Heart right ventricle (tissue), 16 donors: Measurements from ENCODE around the gene TXNL1. TPM values are rescaled to one million over a fixed set of nuclear protein-coding genes. Genes with fewer than 3 reads are reported as not detected.

Experiments used
- ATAC-seq, 8 donors: fragments of 200-7000 bp; cut with Tn5 transposase; one replicate each; pipeline ENCODE4 v1.9.1; 2020; ENCODE audit warnings: mild to moderate bottlenecking in 8 of 8, moderate library complexity in 8 of 8, moderate number of reproducible peaks in 1 of 8
- DNase-seq, 2 donors: peaks; one replicate each; pipeline ENCODE4 v3.0.0-alpha.2; 2020
- H3K27ac ChIP-seq, 10 donors: fragments of 200-600 bp; sonication (generic) in 2 of 10; one replicate each; pipeline versions ENCODE4 v1.5.0 to v1.8.0; 2020 to 2022; ENCODE audit warnings: mild to moderate bottlenecking in 3 of 10
- H3K27me3 ChIP-seq, 7 donors: fragments of 200-600 bp; one replicate each; pipeline ENCODE4 v1.8.0; 2021 to 2022; ENCODE audit warnings: mild to moderate bottlenecking in 2 of 7
- H3K36me3 ChIP-seq, 9 donors: fragments of 200-600 bp; sonication (generic) in 1 of 9; one replicate each; pipeline versions ENCODE4 v1.5.0 to v1.8.0; 2020 to 2022; ENCODE audit warnings: mild to moderate bottlenecking in 2 of 9
- H3K4me1 ChIP-seq, 9 donors: fragments of 200-600 bp; sonication (generic) in 1 of 9; one replicate each; pipeline versions ENCODE4 v1.5.0 to v1.8.0; 2020 to 2022; ENCODE audit warnings: mild to moderate bottlenecking in 4 of 9
- H3K4me3 ChIP-seq, 10 donors: fragments of 200-600 bp; sonication (generic) in 2 of 10; one replicate each; pipeline versions ENCODE4 v1.5.0 to v1.8.0; 2020 to 2022; ENCODE audit warnings: mild to moderate bottlenecking in 7 of 10, moderate library complexity in 2 of 10
- H3K9me3 ChIP-seq, 11 donors: fragments of 200-600 bp in 10 of 11; sonication (generic) in 2 of 11; one replicate each; pipeline versions ENCODE4 v1.5.0 to v1.8.0; 2013 to 2022; ENCODE audit warnings: mild to moderate bottlenecking in 2 of 11, control low read depth in 1 of 11, moderate library complexity in 1 of 11
- WGBS, 2 donors: extraction: QIAGEN DNeasy Blood & Tissue Kit; methylation state at CpG; one replicate each; pipeline ENCODE4 v1.1.7; 2013; ENCODE audit warnings: inconsistent platforms in 1 of 2; 5-methylcytosine and 5-hydroxymethylcytosine counted together
- intact Hi-C, 10 donors: fragments of 100-400 bp; cut with DNase I; formaldehyde crosslinking; loops; one replicate each; pipeline versions ENCODE4 v1.11.1 to v1.14.2; 2022
- polyA plus RNA-seq, 2 donors: library from polyadenylated mRNA; stranded (reverse); fragments of 200-250 nt; gene quantifications; one replicate each; pipeline ENCODE4 v1.2.3, GENCODE V29; 2013
- total RNA-seq, 10 donors: library from RNA; stranded (reverse); fragmentation: NEBNext Ultra II Directional in 3 of 10; extraction: Animal tissue kit (Norgen Biotek cat#: 25700) in 3 of 10; gene quantifications; one replicate each; pipeline versions ENCODE4 v1.2.1 to v1.2.4, GENCODE V29; 2021 to 2023
- TF ChIP-seq, protein P1 (sequence below), 9 donors: fragments of 200-600 bp; sonication (generic) in 2 of 9; IDR thresholded peaks; one replicate each; pipeline versions ENCODE4 v1.5.0 to v1.8.0; 2021 to 2022; ENCODE audit warnings: antibody characterized with exemption in 9 of 9, mild to moderate bottlenecking in 5 of 9, moderate library complexity in 1 of 9
- donor health status: Arrhythmogenic right ventricular cardiomyopathy.
- donor health status: ischemic (EF 13 %, LVEDD 7.1; RV severe dilation, severe dysfunction).
- donor health status: healthy with polysubstance abuse.
- donor health status: DM: no; HTN: yes; CAD: no.
- donor health status: DM: no; HTN: no; CAD: no.
- donor health status: ischemic (EF 25% LVEDD 6.9; RV normal size, moderate dysfunction).
- donor health status: ischemic (EF 25% LVEDD 5.7; RV mildly dilated, moderate dysfunction).
- donor health status: healthy.
- donor health status: DM: yes; HTN: yes; CAD: no.
- donor health status: Ischemic cardiomyopathy.
- donor health status: ischemic (EF 35%, LVEDD 5.7; RV mildly dilated, moderate dysfunction).
- donor health status: nonischemic (EF 11% LVEDD 7.7; RV severe dilation, severe dysfunction).
- donor health status: DM: yes; HTN: yes; CAD: no.
- donor health status: PGD.
- donor health status: ischemic (EF 29% LVEDD 5.4; RV normal size, mild dysfunction).
- donor health status: nonischemic (EF 23%, LVEDD 6.1; RV moderate dilation, normal function).

TXNL1 gene
- total and polyA plus RNA-seq, 12 donors: 45.0 to 112 (median 89.3) TPM

DNA sequence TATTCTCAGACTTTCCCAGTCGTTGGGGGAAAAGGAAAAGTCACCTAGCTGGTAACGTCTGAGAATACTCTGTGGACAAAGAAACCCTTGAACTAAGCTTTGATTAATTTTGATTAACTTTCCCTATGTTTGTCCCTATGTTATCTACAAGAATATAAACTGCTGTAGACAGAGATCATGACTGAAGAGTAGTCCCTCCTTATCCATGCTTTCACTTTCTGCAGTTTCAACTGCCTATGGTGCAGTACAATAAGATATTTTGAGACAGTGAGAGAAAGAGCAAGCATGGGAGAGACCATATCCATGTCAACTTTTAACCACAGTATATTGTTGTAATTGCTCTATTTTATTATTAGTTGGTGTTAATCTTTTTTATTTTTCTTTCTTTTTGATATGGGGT, 31.8 kb downstream of the TXNL1 start:
- TF ChIP-seq, protein P1, sequence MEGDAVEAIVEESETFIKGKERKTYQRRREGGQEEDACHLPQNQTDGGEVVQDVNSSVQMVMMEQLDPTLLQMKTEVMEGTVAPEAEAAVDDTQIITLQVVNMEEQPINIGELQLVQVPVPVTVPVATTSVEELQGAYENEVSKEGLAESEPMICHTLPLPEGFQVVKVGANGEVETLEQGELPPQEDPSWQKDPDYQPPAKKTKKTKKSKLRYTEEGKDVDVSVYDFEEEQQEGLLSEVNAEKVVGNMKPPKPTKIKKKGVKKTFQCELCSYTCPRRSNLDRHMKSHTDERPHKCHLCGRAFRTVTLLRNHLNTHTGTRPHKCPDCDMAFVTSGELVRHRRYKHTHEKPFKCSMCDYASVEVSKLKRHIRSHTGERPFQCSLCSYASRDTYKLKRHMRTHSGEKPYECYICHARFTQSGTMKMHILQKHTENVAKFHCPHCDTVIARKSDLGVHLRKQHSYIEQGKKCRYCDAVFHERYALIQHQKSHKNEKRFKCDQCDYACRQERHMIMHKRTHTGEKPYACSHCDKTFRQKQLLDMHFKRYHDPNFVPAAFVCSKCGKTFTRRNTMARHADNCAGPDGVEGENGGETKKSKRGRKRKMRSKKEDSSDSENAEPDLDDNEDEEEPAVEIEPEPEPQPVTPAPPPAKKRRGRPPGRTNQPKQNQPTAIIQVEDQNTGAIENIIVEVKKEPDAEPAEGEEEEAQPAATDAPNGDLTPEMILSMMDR (IDR thresholded peaks at IDR 0.05): no peak
- peaks cover 0 to 18% (median 8%) of the 10 kb centered on the region in 9 donors for H3K4me1 ChIP-seq
- no peak overlapping the region for H3K4me3 ChIP-seq
- H3K9me3 ChIP-seq: no peaks in the 10 kb centered on the region
- intact Hi-C loops: no loop called here
- ATAC-seq: no peak
- H3K27ac ChIP-seq: no peak overlapping the region
- no peaks in the 10 kb centered on the region for H3K27me3 ChIP-seq
- 87 to 88% methylated on average over 2 of the region's 2 CpGs for WGBS, 2 donors
- H3K36me3 ChIP-seq: peaks cover 0 to 100% (median 41%) of the 10 kb centered on the region in 9 donors
- DNase-seq: no peak

DNA sequence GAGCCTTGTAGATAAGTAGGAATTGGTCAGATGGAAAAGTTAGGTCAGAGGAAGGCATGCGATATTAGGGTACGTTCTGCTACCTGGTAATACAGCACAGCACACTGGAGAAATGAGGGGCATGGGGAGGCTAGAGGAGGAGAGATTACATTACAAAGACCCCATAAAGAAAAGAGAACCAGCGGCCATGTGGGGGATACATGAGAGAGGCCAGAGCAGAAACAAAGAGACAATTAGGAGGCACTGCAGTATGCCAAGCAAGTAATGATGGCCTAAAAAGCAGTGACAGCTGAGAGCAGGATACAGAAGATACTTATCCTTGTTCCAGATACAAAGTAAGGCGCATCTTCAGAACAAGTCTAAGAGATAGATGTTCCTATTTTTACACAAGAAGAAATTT, 40.0 kb downstream of the TXNL1 start:
- ATAC-seq: no peak
- DNase-seq: no peak
- H3K4me1 ChIP-seq: peaks cover 0 to 11% (median 8%) of the 10 kb centered on the region in 9 donors
- WGBS, 2 donors: 86 to 88% methylated on average over 4 of the region's 4 CpGs
- TF ChIP-seq, protein P1 (IDR thresholded peaks at IDR 0.05): no peak
- intact Hi-C loops: no loop called here
- H3K36me3 ChIP-seq: peaks cover 0 to 24% (median 6%) of the 10 kb centered on the region in 9 donors
- no peaks in the 10 kb centered on the region for H3K27me3 ChIP-seq
- no peak overlapping the region for H3K4me3 ChIP-seq
- peaks cover 0 to 7% (median 0%) of the 10 kb centered on the region in 11 donors for H3K9me3 ChIP-seq
- H3K27ac ChIP-seq: no peak overlapping the region

GRCh38 chr18:56593906-56594305, 44.5 kb downstream of the TXNL1 start:
- intact Hi-C loops: no loop called here

DNA sequence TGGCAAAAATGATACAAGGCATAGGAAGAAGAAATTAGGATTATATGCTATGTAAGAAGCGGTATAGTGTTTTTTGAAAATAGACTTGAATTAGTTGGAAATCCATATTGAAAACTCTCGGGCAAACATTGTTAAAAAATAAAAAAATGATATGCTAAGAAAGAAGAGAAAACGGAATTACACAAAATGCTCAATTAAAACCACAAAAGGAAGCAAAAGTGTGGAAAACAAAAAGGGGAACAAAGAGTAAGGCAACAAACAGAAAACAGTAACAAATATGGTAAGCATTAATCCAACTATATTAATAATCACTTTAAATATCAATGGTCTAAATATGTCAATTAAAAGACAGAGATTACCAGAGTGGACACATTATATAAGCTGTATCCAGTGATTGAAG, 58.4 kb downstream of the TXNL1 start:
- H3K27me3 ChIP-seq: no peaks in the 10 kb centered on the region
- no peaks in the 10 kb centered on the region for H3K36me3 ChIP-seq
- H3K4me3 ChIP-seq: no peak overlapping the region
- peaks cover 6 to 23% (median 20%) of the 10 kb centered on the region in 9 donors for H3K4me1 ChIP-seq
- 79 to 80% methylated on average over 3 of the region's 3 CpGs for WGBS, 2 donors
- TF ChIP-seq, protein P1 (IDR thresholded peaks at IDR 0.05): no peak
- DNase-seq: no peak
- H3K27ac ChIP-seq: no peak overlapping the region
- no peak for ATAC-seq
- intact Hi-C loops: no loop called here
- peaks cover 0 to 29% (median 9%) of the 10 kb centered on the region in 11 donors for H3K9me3 ChIP-seq

More at GRCh38 chr18:56593906-56594305, 44.5 kb downstream of the TXNL1 start:
- H3K27me3 ChIP-seq: no peaks in the 10 kb centered on the region
- H3K4me3 ChIP-seq: no peak overlapping the region
- H3K36me3 ChIP-seq: no peaks in the 10 kb centered on the region
- no peak overlapping the region for H3K27ac ChIP-seq
- no peaks in the 10 kb centered on the region for H3K4me1 ChIP-seq
- DNase-seq (no peak), ATAC-seq (no peak)
- WGBS, 2 donors: 95 to 98% methylated on average over 4 of the region's 4 CpGs
- TF ChIP-seq, protein P1 (IDR thresholded peaks at IDR 0.05): no peak
- H3K9me3 ChIP-seq: peaks cover 0 to 14% (median 0%) of the 10 kb centered on the region in 11 donors
